Neuronal stem cell (in vitro differentiated cells): ENCODE data around the gene MTG1.

Experiments
- DNase-seq: peaks from one replicate; pipeline ENCODE4 v3.0.0-alpha.2; 2013; ENCODE audit warnings: low spot score
- H2AFZ ChIP-seq: one replicate; pipeline ENCODE4 v1.6.1; 2013; ENCODE audit warnings: mild to moderate bottlenecking, low read length, inconsistent platforms
- H2AK5ac ChIP-seq: 2 replicates; pipeline ENCODE4 v1.6.1; 2013; ENCODE audit warnings: low read depth, mild to moderate bottlenecking, inconsistent platforms, low read length, moderate library complexity, mixed read lengths
- H2BK120ac ChIP-seq: 2 replicates; pipeline ENCODE4 v1.6.1; 2013; ENCODE audit warnings: low read depth, mild to moderate bottlenecking, inconsistent platforms, low read length, moderate library complexity, mixed read lengths
- H2BK12ac ChIP-seq: one replicate; pipeline ENCODE4 v1.6.1; 2013; ENCODE audit warnings: low read length, inconsistent platforms
- H2BK15ac ChIP-seq: 2 replicates; pipeline ENCODE4 v1.6.1; 2013; ENCODE audit warnings: mild to moderate bottlenecking, low read length, inconsistent platforms, mixed read lengths
- H2BK5ac ChIP-seq: one replicate; pipeline ENCODE4 v1.6.1; 2013; ENCODE audit warnings: inconsistent platforms, mild to moderate bottlenecking, low read length, moderate library complexity
- H3K14ac ChIP-seq: one replicate; pipeline ENCODE4 v1.6.1; 2013; ENCODE audit warnings: low read length, inconsistent platforms
- H3K18ac ChIP-seq: 2 replicates; pipeline ENCODE4 v1.6.1; 2013; ENCODE audit warnings: low read length, inconsistent platforms
- H3K23ac ChIP-seq: 2 replicates; pipeline ENCODE4 v1.6.1; 2013; ENCODE audit warnings: low read depth, mild to moderate bottlenecking, mixed read lengths, low read length, inconsistent platforms; ENCODE audit not compliant: poor library complexity
- H3K27ac ChIP-seq: replicated peaks from 3 replicates; pipeline ENCODE4 v1.5.1; 2013; ENCODE audit warnings: low read length, inconsistent platforms
- H3K27me3 ChIP-seq, 3 experiments: 2 replicates each; pipeline ENCODE4 v1.6.1; 2013; ENCODE audit warnings: low read length in 3 of 3, mild to moderate bottlenecking in 2 of 3, inconsistent platforms in 1 of 3, low read depth in 1 of 3, mixed read lengths in 1 of 3, moderate library complexity in 1 of 3; ENCODE audit not compliant: control insufficient read depth in 3 of 3, insufficient read depth in 3 of 3
- H3K36me3 ChIP-seq, 2 donors: replicated peaks in 1 of 2; 2 replicates each; pipeline ENCODE4 v1.6.1; 2013; ENCODE audit warnings: low read length in 2 of 2; ENCODE audit not compliant: control insufficient read depth in 2 of 2, insufficient read depth in 2 of 2
- H3K4ac ChIP-seq: 2 replicates; pipeline ENCODE4 v1.6.1; 2013; ENCODE audit warnings: inconsistent platforms, mild to moderate bottlenecking, low read length, moderate library complexity
- H3K4me1 ChIP-seq, 2 donors: 1 replicate in 1 of 2; 2 replicates in 1 of 2; pipeline ENCODE4 v1.6.1; 2013; ENCODE audit warnings: low read length in 2 of 2, low read depth in 1 of 2; ENCODE audit not compliant: control insufficient read depth in 2 of 2, insufficient read depth in 1 of 2
- H3K4me2 ChIP-seq: one replicate; pipeline ENCODE4 v1.6.1; 2013; ENCODE audit warnings: mild to moderate bottlenecking, low read length, inconsistent platforms; ENCODE audit not compliant: insufficient read depth, poor library complexity, severe bottlenecking
- H3K4me3 ChIP-seq, 2 donors: 2 replicates each; pipeline ENCODE4 v1.5.1; 2013; ENCODE audit warnings: low read length in 2 of 2, mild to moderate bottlenecking in 2 of 2, inconsistent platforms in 1 of 2, moderate library complexity in 1 of 2
- H3K79me1 ChIP-seq: one replicate; pipeline ENCODE4 v1.6.1; 2013; ENCODE audit warnings: low read depth, mild to moderate bottlenecking, inconsistent platforms, low read length, moderate library complexity
- H3K9ac ChIP-seq: one replicate; pipeline ENCODE4 v1.6.1; 2013; ENCODE audit warnings: mild to moderate bottlenecking, low read depth, low read length, inconsistent platforms; ENCODE audit not compliant: poor library complexity
- H3K9me3 ChIP-seq, 2 donors: replicated peaks in 1 of 2; 2 replicates each; pipeline versions ENCODE3 to v1.6.1; 2013; ENCODE audit warnings: low read length in 2 of 2, mild to moderate bottlenecking in 2 of 2, inconsistent platforms in 1 of 2, low read depth in 1 of 2, mixed read lengths in 1 of 2, moderate library complexity in 1 of 2; ENCODE audit not compliant: control insufficient read depth in 2 of 2, insufficient read depth in 1 of 2
- H4K8ac ChIP-seq: one replicate; pipeline ENCODE4 v1.6.1; 2013; ENCODE audit warnings: low read depth, mild to moderate bottlenecking, inconsistent platforms, low read length, moderate library complexity
- H4K91ac ChIP-seq: one replicate; pipeline ENCODE4 v1.6.1; 2013; ENCODE audit warnings: low read length, low read depth, mild to moderate bottlenecking, inconsistent platforms; ENCODE audit not compliant: poor library complexity
- WGBS, 2 donors: extraction: QIAGEN DNeasy Blood & Tissue Kit; methylation state at CpG; one replicate each; pipeline ENCODE4 v1.1.7; 2013; ENCODE audit warnings: missing lambda C conversion rate in 2 of 2, mixed read lengths in 1 of 2; ENCODE audit not compliant: insufficient read length in 2 of 2, insufficient replicate concordance in 1 of 2; ENCODE audit errors: extremely low coverage in 2 of 2; 5-methylcytosine and 5-hydroxymethylcytosine counted together

Gene MTG1

DNA sequence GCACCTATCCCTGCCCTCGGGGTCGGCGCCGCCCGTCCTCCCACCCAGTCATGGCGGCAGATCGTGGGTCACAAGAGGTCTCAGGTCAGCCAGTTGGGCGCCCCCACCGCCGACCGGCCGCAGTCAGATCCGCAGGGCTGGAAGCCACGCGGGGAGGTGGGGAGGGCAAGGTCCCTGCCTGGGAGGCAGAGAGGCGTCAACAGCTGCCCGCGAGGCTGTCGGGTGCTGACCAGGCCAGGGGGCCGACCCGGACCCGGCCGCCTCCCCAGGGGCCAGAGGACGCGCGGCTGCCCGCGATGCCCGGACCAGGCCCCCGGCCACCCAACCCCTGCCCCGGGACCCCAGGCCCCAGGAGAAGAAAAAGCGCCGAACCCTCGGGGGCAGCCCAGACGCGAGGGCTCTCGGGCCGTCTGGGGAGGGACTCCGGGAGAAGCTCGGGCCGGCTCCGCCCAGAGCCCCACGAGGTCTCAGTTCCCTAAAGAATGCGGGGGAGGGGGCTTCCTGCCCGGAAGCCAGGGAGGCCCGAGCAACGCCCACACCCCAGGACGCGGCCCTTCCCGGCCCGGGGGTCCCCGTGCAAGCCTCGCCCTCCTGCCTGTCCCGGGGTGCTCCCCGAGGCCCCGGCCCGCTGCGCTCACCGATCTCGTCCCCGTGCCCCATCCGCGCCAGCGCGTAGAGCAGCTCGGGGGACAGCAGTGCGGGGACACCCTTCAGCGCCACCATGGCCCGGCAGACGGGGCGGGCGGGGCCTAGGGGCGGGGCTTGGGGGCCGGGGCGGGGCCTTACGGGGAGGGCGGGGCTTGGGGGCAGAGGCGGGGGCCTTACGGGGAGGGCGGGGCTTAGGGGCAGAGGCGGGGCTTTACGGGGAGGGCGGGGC is 36.4 kb upstream of the MTG1 start, which contains the start of gene FUOM:
Gene FUOM, minus strand, starts transcription at position 735 of the 877 bp plus-strand sequence. Its CDS starts 12 bp downstream, at position 723.
- Histone ChIP-seq H4K8ac (peak within 1 kb of the TSS; percentile 43), H2BK12ac (peak within 1 kb of the TSS; percentile 58), H3K18ac (peak within 1 kb of the TSS; percentile 99), H4K91ac (peak within 1 kb of the TSS; percentile 53), H3K27me3 (peaks cover 0 to 2% (median 0%) of the 10 kb centered on the region in 3 experiments), H3K14ac (peak within 1 kb of the TSS; percentile 84), H2BK120ac (peak within 1 kb of the TSS; percentile 72), H3K4ac (peak within 1 kb of the TSS; percentile 93), H3K36me3 (peaks cover 12 to 13% of the 10 kb centered on the region in 2 donors), H3K23ac (peak within 1 kb of the TSS; percentile 99), H3K4me1 (peaks cover 0 to 6% of the 10 kb centered on the region in 2 donors), H2AK5ac (peak within 1 kb of the TSS; percentile 100), H3K4me2 (peak within 1 kb of the TSS; percentile 91), H3K9ac (peak within 1 kb of the TSS; percentile 95), H3K9me3 (peaks cover 0 to 6% of the 10 kb centered on the region in 2 donors), H2BK5ac (peak within 1 kb of the TSS; percentile 66), H3K4me3 (peak within 1 kb of the TSS; percentile 61 to 91), H3K27ac (no peak within 1 kb of the TSS), H2AFZ (peak within 1 kb of the TSS; percentile 84), H3K79me1 (peaks cover 9% of the 10 kb centered on the region), H2BK15ac (peak within 1 kb of the TSS; percentile 92)
- peak; percentile 74 for DNase-seq
- no CpG with 5 or more reads among the region's 83 CpGs for WGBS, 2 donors

DNA sequence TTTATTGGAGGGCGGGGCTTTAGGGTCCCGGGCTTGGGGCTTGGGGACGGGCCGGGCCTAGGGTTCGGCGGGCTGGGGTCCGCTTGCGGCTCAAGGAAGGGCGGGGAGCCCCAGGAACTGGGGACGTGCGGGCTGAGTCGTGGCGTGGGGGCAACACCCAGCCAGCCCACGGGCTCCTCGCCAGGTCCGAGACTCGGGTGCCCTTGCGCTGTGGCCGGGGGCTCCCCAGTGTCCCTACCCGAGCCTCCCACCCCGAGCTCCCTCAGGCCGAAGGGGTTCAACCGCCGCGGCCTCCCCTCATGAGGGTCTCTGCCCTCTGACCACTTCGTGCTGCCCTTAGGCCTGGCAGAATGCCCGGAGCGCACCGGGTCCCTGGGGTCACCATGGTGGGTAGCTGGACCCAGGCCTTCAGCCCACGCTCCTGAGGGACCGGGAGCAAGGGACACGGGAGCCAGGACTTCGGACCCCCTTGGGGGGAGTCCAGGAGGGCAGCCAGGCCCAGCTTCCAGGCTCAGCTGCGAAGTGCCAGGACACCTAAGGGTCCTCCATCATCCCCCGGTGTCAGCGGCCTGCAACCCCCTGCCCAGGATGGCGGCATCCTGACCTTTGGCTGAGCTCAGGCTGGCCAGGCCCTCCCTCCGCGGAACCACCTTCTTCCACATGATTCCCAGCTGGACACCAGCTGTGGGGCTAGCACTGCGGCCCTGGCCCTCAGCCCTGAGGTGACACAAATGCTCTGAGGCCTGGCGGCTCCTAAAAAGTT is 35.6 kb upstream of the MTG1 start:
- H2BK120ac ChIP-seq = peak overlapping the region; percentile 72
- H3K4me3 ChIP-seq = no peak overlapping the region
- H3K9ac ChIP-seq = no peak overlapping the region
- peak overlapping the region; percentile 92 for H2BK15ac ChIP-seq
- WGBS, 2 donors = no CpG with 5 or more reads among the region's 41 CpGs
- peak overlapping the region; percentile 6 for H2BK12ac ChIP-seq
- H3K14ac ChIP-seq = peak overlapping the region; percentile 71
- H3K79me1 ChIP-seq = peaks cover 8% of the 10 kb centered on the region
- H3K27ac ChIP-seq = no peak overlapping the region
- peak overlapping the region; percentile 80 for H3K18ac ChIP-seq
- DNase-seq = no peak
- peak overlapping the region; percentile 80 for H3K23ac ChIP-seq
- no peak overlapping the region for H2BK5ac ChIP-seq
- no peak overlapping the region for H3K4me2 ChIP-seq
- H2AFZ ChIP-seq = no peak overlapping the region
- H3K4me1 ChIP-seq = peaks cover 0 to 6% of the 10 kb centered on the region in 2 donors
- peaks cover 18 to 20% of the 10 kb centered on the region in 2 donors for H3K36me3 ChIP-seq
- H2AK5ac ChIP-seq = peak overlapping the region; percentile 100
- peaks cover 0 to 2% (median 0%) of the 10 kb centered on the region in 3 experiments for H3K27me3 ChIP-seq
- H3K9me3 ChIP-seq = peaks cover 0 to 6% of the 10 kb centered on the region in 2 donors
- no peak overlapping the region for H3K4ac ChIP-seq
- H4K91ac ChIP-seq = peak overlapping the region; percentile 53
- H4K8ac ChIP-seq = peak overlapping the region; percentile 43

DNA sequence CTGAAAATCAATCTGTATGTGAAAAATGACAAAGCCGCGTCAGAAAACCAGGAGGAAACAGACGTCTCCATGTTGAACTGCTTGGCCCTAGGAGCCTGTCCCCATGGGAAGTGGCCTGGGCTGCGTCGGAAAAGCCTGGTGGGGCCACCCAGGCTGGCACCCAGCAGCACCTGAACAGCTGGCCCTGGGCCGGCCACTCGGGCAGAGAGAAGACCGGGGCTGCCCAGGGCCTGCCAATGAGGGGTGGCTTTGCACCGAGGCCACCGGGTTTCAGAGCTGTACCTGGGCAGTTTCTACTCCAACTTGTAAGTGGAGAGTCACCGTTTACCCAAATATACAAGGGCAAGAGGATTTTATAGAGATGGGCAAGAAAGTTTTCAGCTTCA is 35.0 kb upstream of the MTG1 start:
- Histone ChIP-seq H3K9me3 (peaks cover 0 to 6% of the 10 kb centered on the region in 2 donors), H3K4me3 (no peak overlapping the region), H2BK12ac (peak overlapping the region; percentile 6), H3K36me3 (peaks cover 18 to 24% of the 10 kb centered on the region in 2 donors), H3K4me2 (no peak overlapping the region), H2AFZ (no peak overlapping the region), H3K79me1 (peaks cover 6% of the 10 kb centered on the region), H3K14ac (no peak overlapping the region), H3K23ac (no peak overlapping the region), H3K4me1 (peaks cover 0 to 6% of the 10 kb centered on the region in 2 donors), H2BK5ac (no peak overlapping the region), H3K27me3 (peaks cover 0 to 2% (median 0%) of the 10 kb centered on the region in 3 experiments), H2BK120ac (peak overlapping the region; percentile 72), H2BK15ac (peak overlapping the region; percentile 92), H3K9ac (no peak overlapping the region), H3K27ac (no peak overlapping the region), H4K8ac (no peak overlapping the region), H3K18ac (no peak overlapping the region), H2AK5ac (peak overlapping the region; percentile 100), H3K4ac (no peak overlapping the region), H4K91ac (no peak overlapping the region)
- WGBS, 2 donors = no CpG with 5 or more reads among the region's 11 CpGs
- DNase-seq = no peak
